ENCODE results near the gene MUS81.

DNA sequence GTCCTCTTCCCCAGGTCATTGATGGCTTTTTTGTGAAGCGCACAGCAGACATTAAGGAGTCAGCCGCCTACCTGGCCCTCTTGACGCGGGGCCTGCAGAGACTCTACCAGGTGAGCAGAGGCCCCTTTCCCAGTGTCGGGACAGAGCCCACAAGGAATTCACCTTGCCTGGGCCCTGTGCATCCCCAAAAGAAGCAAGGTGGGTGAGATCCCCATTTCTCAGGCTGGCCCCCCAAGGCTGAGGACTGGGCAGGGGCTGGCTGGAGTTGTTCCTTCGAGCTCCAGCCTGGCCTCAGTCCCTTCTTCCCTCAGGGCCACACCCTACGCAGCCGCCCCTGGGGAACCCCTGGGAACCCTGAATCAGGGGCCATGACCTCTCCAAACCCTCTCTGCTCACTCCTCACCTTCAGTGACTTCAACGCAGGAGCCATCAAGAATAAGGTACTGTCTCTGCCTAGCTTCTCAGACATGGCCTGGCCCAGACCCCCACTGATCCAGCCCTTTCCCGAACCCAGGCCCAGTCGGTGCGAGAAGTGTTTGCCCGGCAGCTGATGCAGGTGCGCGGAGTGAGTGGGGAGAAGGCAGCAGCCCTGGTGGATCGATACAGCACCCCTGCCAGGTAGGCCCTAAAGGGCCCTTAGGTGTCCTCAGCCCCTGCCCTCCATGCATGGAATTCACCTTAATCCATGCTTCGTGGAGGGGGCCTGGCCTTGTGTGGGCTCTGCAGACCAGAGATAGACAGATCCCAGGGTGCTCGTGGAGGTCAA, 4.7 kb downstream of the MUS81 start:
- TF ChIP-seq, protein P1, sequence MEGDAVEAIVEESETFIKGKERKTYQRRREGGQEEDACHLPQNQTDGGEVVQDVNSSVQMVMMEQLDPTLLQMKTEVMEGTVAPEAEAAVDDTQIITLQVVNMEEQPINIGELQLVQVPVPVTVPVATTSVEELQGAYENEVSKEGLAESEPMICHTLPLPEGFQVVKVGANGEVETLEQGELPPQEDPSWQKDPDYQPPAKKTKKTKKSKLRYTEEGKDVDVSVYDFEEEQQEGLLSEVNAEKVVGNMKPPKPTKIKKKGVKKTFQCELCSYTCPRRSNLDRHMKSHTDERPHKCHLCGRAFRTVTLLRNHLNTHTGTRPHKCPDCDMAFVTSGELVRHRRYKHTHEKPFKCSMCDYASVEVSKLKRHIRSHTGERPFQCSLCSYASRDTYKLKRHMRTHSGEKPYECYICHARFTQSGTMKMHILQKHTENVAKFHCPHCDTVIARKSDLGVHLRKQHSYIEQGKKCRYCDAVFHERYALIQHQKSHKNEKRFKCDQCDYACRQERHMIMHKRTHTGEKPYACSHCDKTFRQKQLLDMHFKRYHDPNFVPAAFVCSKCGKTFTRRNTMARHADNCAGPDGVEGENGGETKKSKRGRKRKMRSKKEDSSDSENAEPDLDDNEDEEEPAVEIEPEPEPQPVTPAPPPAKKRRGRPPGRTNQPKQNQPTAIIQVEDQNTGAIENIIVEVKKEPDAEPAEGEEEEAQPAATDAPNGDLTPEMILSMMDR (IDR thresholded peaks at IDR 0.05; ENCODE audit: low read length): no peak
- no peak for TF ChIP-seq EZH2phosphoT487 (IDR thresholded peaks at IDR 0.05; ENCODE audit: low read length)
- no peak for TF ChIP-seq EZH2 (optimal IDR thresholded peaks at IDR 0.05; ENCODE audit: low read depth, low read length)
